Natural killer cell (primary cell): ENCODE data around the gene B3GALT5. TPM values are rescaled to one million over a fixed set of nuclear protein-coding genes. Genes with fewer than 3 reads are reported as not detected.

Experiments
- ATAC-seq, 3 donors: fragments of 150-1000 bp in 2 of 3; fragments of 200-7000 bp in 1 of 3; cut with Tn5 transposase; 1 replicate in 1 of 3; 2 replicates in 2 of 3; pipeline ENCODE4 v1.10.0; 2021; ENCODE audit warnings: mild to moderate bottlenecking in 2 of 3, moderate library complexity in 2 of 3
- DNase-seq, 2 donors: peaks; one replicate each; pipeline versions ENCODE4 v3.0.0 to v3.0.0-alpha.2; 2013 to 2021; ENCODE audit warnings: mixed read lengths in 1 of 2
- H3K27ac ChIP-seq: one replicate; pipeline ENCODE4 v1.5.1; 2013; ENCODE audit warnings: mild to moderate bottlenecking, low read length
- H3K27me3 ChIP-seq: one replicate; pipeline ENCODE4 v1.6.1; 2013; ENCODE audit warnings: low read length; ENCODE audit not compliant: control insufficient read depth, insufficient read depth
- H3K36me3 ChIP-seq: one replicate; pipeline ENCODE4 v1.6.1; 2013; ENCODE audit warnings: low read length; ENCODE audit not compliant: control insufficient read depth, insufficient read depth
- H3K4me1 ChIP-seq: one replicate; pipeline ENCODE4 v1.6.1; 2013; ENCODE audit warnings: low read length; ENCODE audit not compliant: control insufficient read depth, insufficient read depth
- H3K4me3 ChIP-seq: one replicate; pipeline ENCODE4 v1.5.1; 2013; ENCODE audit warnings: low read length
- H3K9me3 ChIP-seq: one replicate; pipeline ENCODE4 v1.6.1; 2013; ENCODE audit warnings: low read length; ENCODE audit not compliant: control insufficient read depth, insufficient read depth
- H3K27ac Mint-ChIP-seq, 2 donors: one replicate each; pipeline ENCODE4 v1.8.0; 2022; ENCODE audit warnings: mild to moderate bottlenecking in 2 of 2, mixed read lengths in 2 of 2, moderate library complexity in 1 of 2
- H3K27me3 Mint-ChIP-seq, 2 donors: one replicate each; pipeline ENCODE4 v1.8.0; 2022; ENCODE audit warnings: low read depth in 2 of 2, mixed read lengths in 2 of 2
- H3K36me3 Mint-ChIP-seq: one replicate; pipeline ENCODE4 v1.8.0; 2022; ENCODE audit warnings: mixed read lengths
- H3K4me1 Mint-ChIP-seq, 2 donors: one replicate each; pipeline ENCODE4 v1.8.0; 2022; ENCODE audit warnings: mixed read lengths in 2 of 2
- H3K4me3 Mint-ChIP-seq: one replicate; pipeline ENCODE4 v1.8.0; 2022; ENCODE audit warnings: mild to moderate bottlenecking, moderate library complexity, mixed read lengths
- H3K9me3 Mint-ChIP-seq, 2 donors: one replicate each; pipeline ENCODE4 v1.8.0; 2022; ENCODE audit warnings: mixed read lengths in 2 of 2
- CTCF ChIP-seq: fragments of 200-600 bp; IDR thresholded peaks from one replicate; pipeline ENCODE4 v1.8.0; 2022; ENCODE audit warnings: antibody characterized with exemption
- WGBS: methylation state at CpG from one replicate; pipeline ENCODE4 v1.1.7; 2013; ENCODE audit warnings: missing lambda C conversion rate; ENCODE audit not compliant: insufficient coverage; 5-methylcytosine and 5-hydroxymethylcytosine counted together
- intact Hi-C: fragments of 100-400 bp; cut with micrococcal nuclease; formaldehyde crosslinking; loops from one replicate; pipeline ENCODE4 v1.14.2; 2022
- total RNA-seq, 4 donors: library from RNA; stranded (reverse); fragments of 120-200 nt in 1 of 4; gene quantifications; one replicate each; pipeline versions ENCODE4 v1.2.3 to v1.2.4, GENCODE V29; 2013 to 2022

The B3GALT5 gene
- total RNA-seq, 3 donors from 2014 or later (not counting 1 experiment from before 2014, with no cell fraction given): 0.05 TPM; not detected in 2

GRCh38 chr21:39659070-39659815, 46.5 kb downstream of the B3GALT5 start:
- intact Hi-C loops: no loop called here
- no peak for TF ChIP-seq CTCF
- H3K4me1 Mint-ChIP-seq: no peaks in the 10 kb centered on the region
- H3K4me1 ChIP-seq: no peaks in the 10 kb centered on the region
- no peak overlapping the region for H3K27ac ChIP-seq
- ATAC-seq (no peak), DNase-seq (no peak)
- H3K4me3 ChIP-seq: no peak overlapping the region
- H3K27ac Mint-ChIP-seq: no peak overlapping the region
- H3K27me3 ChIP-seq: no peaks in the 10 kb centered on the region
- H3K36me3 ChIP-seq: no peaks in the 10 kb centered on the region
- H3K9me3 Mint-ChIP-seq: no peaks in the 10 kb centered on the region
- WGBS: 88% methylated on average over 6 of the region's 7 CpGs
- no peaks in the 10 kb centered on the region for H3K9me3 ChIP-seq
- H3K36me3 Mint-ChIP-seq: no peaks in the 10 kb centered on the region
- peaks cover 8 to 26% of the 10 kb centered on the region in 2 donors for H3K27me3 Mint-ChIP-seq
- H3K4me3 Mint-ChIP-seq: no peak overlapping the region

- no peaks in the 10 kb centered on the region for H3K4me1 Mint-ChIP-seq
- ATAC-seq: no peak
Measured at GRCh38 chr21:39660191-39660980, 47.6 kb downstream of the B3GALT5 start.

GRCh38 chr21:39661121-39661520, 48.4 kb downstream of the B3GALT5 start:
- no peaks in the 10 kb centered on the region for H3K4me1 ChIP-seq
- Mint-ChIP-seq H3K27me3 (peaks cover 15 to 26% of the 10 kb centered on the region in 2 donors), H3K9me3 (no peaks in the 10 kb centered on the region), H3K4me3 (no peak overlapping the region), H3K4me1 (no peaks in the 10 kb centered on the region), H3K27ac (no peak overlapping the region), H3K36me3 (no peaks in the 10 kb centered on the region)
- intact Hi-C loops: no loop called here
- DNase-seq: no peak
- ATAC-seq: no peak
- no peaks in the 10 kb centered on the region for H3K27me3 ChIP-seq
- no peak overlapping the region for H3K27ac ChIP-seq
- H3K36me3 ChIP-seq: no peaks in the 10 kb centered on the region
- no peak for TF ChIP-seq CTCF
- H3K9me3 ChIP-seq: no peaks in the 10 kb centered on the region
- WGBS: 96% methylated on average over 18 of the region's 18 CpGs
- H3K4me3 ChIP-seq: no peak overlapping the region

More at GRCh38 chr21:39660191-39660980, 47.6 kb downstream of the B3GALT5 start:
- Histone ChIP-seq H3K27me3 (no peaks in the 10 kb centered on the region), H3K4me3 (no peak overlapping the region), H3K36me3 (no peaks in the 10 kb centered on the region), H3K9me3 (no peaks in the 10 kb centered on the region), H3K27ac (no peak overlapping the region), H3K4me1 (no peaks in the 10 kb centered on the region)
- no peak for TF ChIP-seq CTCF
- Mint-ChIP-seq H3K27me3 (peaks cover 13 to 26% of the 10 kb centered on the region in 2 donors), H3K27ac (no peak overlapping the region), H3K9me3 (no peaks in the 10 kb centered on the region), H3K4me3 (no peak overlapping the region), H3K36me3 (no peaks in the 10 kb centered on the region)
- 25% methylated on average over 16 of the region's 17 CpGs for WGBS
- intact Hi-C loops: no loop called here
- no peak for DNase-seq
